HG02885 (cell line): Measurements from ENCODE around the gene BMPER.

Experiments
- ATAC-seq: cut with Tn5 transposase; IDR thresholded peaks from one replicate; pipeline ENCODE4 v1.9.1; 2021; ENCODE audit warnings: mild to moderate bottlenecking; ENCODE audit not compliant: unreplicated experiment, poor library complexity

BMPER gene

GRCh38 chr7:33919449-33919848 is 14.1 kb downstream of the BMPER start:
- no peak for ATAC-seq

- no peak for ATAC-seq
Measured at GRCh38 chr7:33921216-33921938, 16.0 kb downstream of the BMPER start.

GRCh38 chr7:33922820-33923219 is 17.5 kb downstream of the BMPER start:
- no peak for ATAC-seq

DNA sequence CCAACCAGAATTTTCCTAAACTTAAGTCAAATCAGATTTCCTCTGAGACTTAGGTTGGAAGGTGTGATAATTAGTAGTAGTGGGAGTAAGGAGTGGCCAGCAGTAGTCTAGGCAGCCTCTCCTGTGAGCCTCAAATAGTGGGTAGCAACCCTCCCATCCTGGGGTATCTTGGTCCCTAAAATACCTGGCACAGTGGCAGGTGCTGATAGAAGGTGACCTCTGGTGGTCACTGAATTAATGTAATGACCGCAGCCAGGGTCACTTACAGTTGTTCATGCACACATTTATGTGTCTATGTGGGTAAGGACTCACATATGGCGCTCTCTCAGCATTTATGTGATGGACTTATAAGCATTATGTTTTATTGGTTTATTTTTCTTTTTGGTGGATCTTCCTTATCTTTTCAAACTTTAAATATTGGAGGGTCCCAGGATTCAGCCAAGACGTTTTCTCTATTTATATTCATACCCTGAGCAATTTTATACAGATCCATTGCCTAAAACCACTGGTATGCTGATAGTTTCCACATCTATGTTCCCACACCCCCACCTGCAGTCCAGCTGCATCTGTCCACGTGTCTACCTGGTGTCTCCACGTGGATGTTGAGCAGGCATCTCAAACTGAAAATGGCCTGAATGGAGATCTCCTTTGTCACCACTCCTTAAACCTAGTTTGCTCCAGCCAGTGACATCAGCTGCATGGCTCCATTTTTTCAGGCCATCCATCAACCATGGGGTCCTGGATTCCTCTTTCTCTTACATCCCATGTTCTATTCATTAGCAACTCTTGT is 18.3 kb downstream of the BMPER start:
- ATAC-seq: no peak

- ATAC-seq: no peak
Measured at GRCh38 chr7:33926535-33926934, 21.2 kb downstream of the BMPER start.

DNA sequence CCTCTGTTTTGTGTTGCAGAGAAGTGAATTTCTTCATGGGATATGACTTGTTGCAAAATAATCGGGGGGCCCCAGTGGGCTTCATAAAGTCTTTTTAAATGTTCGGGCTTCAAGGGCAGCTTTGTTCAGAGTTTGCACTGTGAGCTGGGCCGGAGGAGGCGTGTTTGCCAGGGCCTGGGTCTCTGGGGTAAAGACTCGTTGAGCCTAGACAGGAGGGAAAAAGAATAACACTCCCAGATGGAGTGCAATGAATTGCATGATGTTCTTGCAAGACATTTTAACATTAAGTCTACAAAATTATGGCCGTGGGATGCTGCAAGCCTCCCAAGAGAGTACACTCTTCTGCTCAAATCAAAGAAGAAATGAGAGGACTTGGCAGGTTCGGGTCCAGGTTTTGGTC is 23.6 kb downstream of the BMPER start:
- no peak for ATAC-seq

GRCh38 chr7:33932221-33932620 is 26.9 kb downstream of the BMPER start:
- ATAC-seq: no peak

GRCh38 chr7:33932832-33933468 is 27.6 kb downstream of the BMPER start:
- peak; percentile 86 for ATAC-seq

DNA sequence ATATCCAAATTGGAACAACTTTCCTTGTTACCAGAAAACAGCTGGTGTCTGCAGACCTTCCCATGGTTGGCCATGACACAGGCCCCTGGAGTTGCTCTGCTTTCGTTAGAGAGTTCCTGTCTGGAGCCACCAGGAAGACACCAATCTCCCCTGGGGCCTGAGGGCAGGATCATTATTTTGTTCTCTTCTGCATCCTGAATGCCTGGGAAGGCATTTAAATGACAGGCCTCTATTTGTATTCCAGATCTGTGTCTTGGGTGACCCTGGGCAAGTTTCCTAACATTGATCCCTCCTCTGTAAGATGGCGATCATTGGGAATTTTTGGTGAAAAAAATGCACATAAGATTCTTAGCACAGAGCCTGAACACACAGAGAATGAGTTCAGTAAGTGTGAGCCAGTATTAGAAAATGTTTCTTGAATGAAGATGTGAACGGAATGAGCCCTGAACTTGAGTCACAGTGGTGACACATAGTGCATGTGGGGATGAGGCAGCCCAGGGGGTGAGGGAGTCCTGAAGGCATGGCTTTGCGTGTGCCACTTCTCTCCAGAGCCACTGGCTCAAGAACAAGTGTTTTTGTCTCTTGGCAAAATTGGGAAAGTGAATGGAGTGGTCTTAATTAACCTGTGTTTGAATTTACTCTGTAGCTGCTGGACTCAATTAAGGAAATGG is 28.4 kb downstream of the BMPER start:
- no peak for ATAC-seq

GRCh38 chr7:33934391-33934790 is 29.1 kb downstream of the BMPER start:
- ATAC-seq: no peak

- no peak for ATAC-seq
Measured at GRCh38 chr7:33936503-33936902, 31.2 kb downstream of the BMPER start.

DNA sequence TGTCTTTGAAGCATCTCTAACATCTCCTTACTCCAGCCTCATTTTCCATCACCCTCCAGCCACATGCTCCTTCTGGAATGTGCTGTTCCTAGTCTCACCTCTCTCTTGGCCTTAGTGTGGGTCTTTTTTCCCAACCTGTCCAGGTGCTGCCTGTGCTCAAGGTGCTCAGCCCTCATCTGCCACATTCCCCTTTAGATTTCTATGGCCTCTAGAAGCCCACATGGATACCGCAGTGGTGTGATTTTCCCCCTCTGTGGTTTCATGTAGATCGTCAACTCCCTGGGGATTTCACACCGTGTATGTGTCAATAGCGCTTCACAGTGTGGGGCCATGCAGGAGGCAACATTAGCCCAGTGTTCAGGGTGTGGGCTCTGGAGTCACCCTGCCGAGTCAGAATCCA is 32.5 kb downstream of the BMPER start:
- ATAC-seq: no peak

DNA sequence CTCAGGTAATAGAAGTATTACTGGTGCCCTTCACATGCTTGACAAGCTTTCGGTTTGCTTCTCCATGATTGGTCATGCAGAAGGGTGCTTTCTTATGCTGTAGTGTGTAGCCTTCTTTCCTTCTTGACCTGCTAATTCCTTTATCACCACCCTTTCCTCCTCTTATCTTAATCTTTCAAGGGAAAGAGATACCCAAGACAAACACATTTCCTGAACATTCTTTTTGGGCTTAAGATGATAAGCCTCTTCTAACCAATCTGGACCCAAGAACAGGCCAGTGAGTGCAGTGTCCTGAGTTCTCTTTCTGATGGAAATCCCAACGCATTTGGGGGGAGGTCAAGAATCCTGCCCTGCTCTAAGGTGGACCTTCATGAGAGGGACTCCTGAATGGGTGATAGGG is 33.8 kb downstream of the BMPER start:
- ATAC-seq: no peak

GRCh38 chr7:33940503-33940902 is 35.2 kb downstream of the BMPER start:
- no peak for ATAC-seq

DNA sequence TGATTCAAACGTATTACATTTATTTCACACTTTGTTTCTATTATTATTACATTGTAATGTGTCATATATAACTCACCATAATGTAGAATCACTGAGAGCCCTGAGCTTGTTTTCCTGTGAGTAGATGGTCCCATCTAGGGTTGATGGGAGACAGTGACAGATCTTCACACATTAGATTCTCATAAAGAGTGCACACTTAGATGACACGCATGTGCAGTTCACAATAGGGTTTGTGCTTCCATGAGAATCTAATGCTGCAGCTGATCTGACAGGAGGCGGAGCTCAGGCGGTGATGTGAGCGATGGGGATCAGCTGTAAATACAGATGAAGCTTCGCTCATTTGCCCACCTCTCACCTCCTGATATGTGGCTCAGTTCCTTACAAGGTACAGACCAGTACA is 36.1 kb downstream of the BMPER start:
- ATAC-seq: no peak

GRCh38 chr7:33946094-33946699 is 40.9 kb downstream of the BMPER start:
- no peak for ATAC-seq

GRCh38 chr7:33950047-33950714 is 44.8 kb downstream of the BMPER start:
- ATAC-seq: no peak

- ATAC-seq: no peak
Measured at GRCh38 chr7:33952824-33953223, 47.5 kb downstream of the BMPER start.

DNA sequence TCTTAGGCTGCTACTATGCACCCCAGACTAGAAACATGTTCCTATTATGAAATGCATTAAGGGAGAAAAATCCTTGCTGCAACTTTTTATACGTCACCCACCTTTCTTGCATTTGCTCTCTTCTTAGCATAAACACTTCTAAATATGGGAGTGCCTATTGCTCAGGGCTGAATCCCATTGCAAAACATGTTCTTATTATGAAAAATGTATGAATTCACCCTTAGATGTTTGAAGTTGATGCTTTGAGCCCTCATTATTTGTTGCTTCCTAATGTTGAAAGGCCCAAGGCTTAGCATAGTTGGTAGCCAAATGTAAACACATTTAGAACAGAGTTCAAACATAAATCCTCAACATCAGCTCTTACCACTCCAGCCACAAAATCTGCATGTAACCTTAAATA is 52.8 kb downstream of the BMPER start:
- no peak for ATAC-seq

GRCh38 chr7:33959676-33960075 is 54.3 kb downstream of the BMPER start:
- ATAC-seq: no peak
